HCT116 (cell line): ENCODE results near the gene PPP1R14B. TPM values are rescaled to one million over a fixed set of nuclear protein-coding genes. Genes with fewer than 3 reads are reported as not detected.

Experiments
- ATAC-seq: fragments of 200-7000 bp; cut with Tn5 transposase; 2 replicates; pipeline ENCODE4 v1.9.1; 2020; ENCODE audit warnings: mild to moderate bottlenecking, moderate library complexity
- BruUV-seq: library from RNA; stranded (reverse); fragments of 400-500 nt; replicated peaks from 2 replicates; lab custom pipeline; 2021; lab: Mats Ljungman, UMichigan
- CTCF ChIA-PET: fragments of 300-600 bp; sonication (Branson Sonifier 250); formaldehyde crosslinking; loops from one replicate; lab custom pipeline; 2021; ENCODE audit warnings: antibody characterized with exemption; lab: Charles Lee
- POLR2A ChIA-PET: fragments of 300-600, 350-600 bp; sonication (Branson Sonifier 250); formaldehyde crosslinking; loops from one replicate; lab custom pipeline; 2021; ENCODE audit warnings: antibody characterized with exemption; lab: Charles Lee
- RAD21 ChIA-PET, 2 experiments: fragments of 300-600 bp; sonication (Branson Sonifier 250); formaldehyde crosslinking; loops; one replicate each; lab custom pipeline; 2023; ENCODE audit warnings: low total read pairs in 2 of 2; ENCODE audit not compliant: uncharacterized antibody in 2 of 2, unreplicated experiment in 2 of 2, low non-redundant PET in 1 of 2; lab: Charles Lee
- DNase-seq: peaks from one replicate; pipeline ENCODE4 v3.0.0-alpha.2; 2010; ENCODE audit warnings: low read depth, low spot score
- H2AFZ ChIP-seq: fragments of 200-600 bp; shearing (Covaris generic), sonication (generic); 2 replicates; pipeline ENCODE4 v1.6.1; 2017; ENCODE audit warnings: low read depth, mixed run types, mixed read lengths, antibody characterized with exemption, low read length; ENCODE audit not compliant: poor library complexity, severe bottlenecking
- H3K27ac ChIP-seq: 2 replicates; pipeline ENCODE4 v1.5.1; 2012; ENCODE audit warnings: low read depth, low read length
- H3K27me3 ChIP-seq: fragments of 200-600 bp; sonication (generic); 2 replicates; pipeline ENCODE4 v1.6.1; 2016; ENCODE audit warnings: mixed run types, low read length, mixed read lengths; ENCODE audit not compliant: insufficient read depth
- H3K36me3 ChIP-seq, 2 experiments: fragments of 200-500 bp in 1 of 2; fragments of 200-600 bp in 1 of 2; sonication (Bioruptor generic) in 1 of 2; sonication (generic) in 1 of 2; 2 replicates each; pipeline versions ENCODE4 v1.5.1 to v1.6.1; 2014 to 2016; ENCODE audit warnings: low read length in 2 of 2, inconsistent platforms in 1 of 2, mixed read lengths in 1 of 2, mixed run types in 1 of 2; ENCODE audit not compliant: insufficient read depth in 2 of 2, control insufficient read depth in 1 of 2
- H3K4me1 ChIP-seq, 2 experiments: fragments of 200-600 bp in 1 of 2; sonication (generic) in 1 of 2; 2 replicates each; pipeline versions ENCODE4 v1.5.1 to v1.6.1; 2012 to 2017; ENCODE audit warnings: low read length in 2 of 2, inconsistent platforms in 1 of 2, mild to moderate bottlenecking in 1 of 2, mixed read lengths in 1 of 2, mixed run types in 1 of 2, moderate library complexity in 1 of 2; ENCODE audit not compliant: insufficient read depth in 2 of 2, control insufficient read depth in 1 of 2
- H3K4me2 ChIP-seq: fragments of 200-600 bp; sonication (generic); 2 replicates; pipeline ENCODE4 v1.6.1; 2017; ENCODE audit warnings: mixed run types, low read length, mixed read lengths
- H3K4me3 ChIP-seq, 2 experiments: fragments of 200-600 bp in 1 of 2; sonication (generic) in 1 of 2; replicated peaks in 1 of 2; 2 replicates each; pipeline ENCODE4 v1.5.1; 2011 to 2016; ENCODE audit warnings: low read length in 2 of 2, control low read depth in 1 of 2, low read depth in 1 of 2, mild to moderate bottlenecking in 1 of 2, mixed read lengths in 1 of 2, mixed run types in 1 of 2
- H3K79me2 ChIP-seq: fragments of 200-600 bp; sonication (generic); 2 replicates; pipeline ENCODE4 v1.6.1; 2017; ENCODE audit warnings: mild to moderate bottlenecking, mixed run types, low read length, moderate library complexity, mixed read lengths; ENCODE audit not compliant: insufficient read depth
- H3K9ac ChIP-seq: fragments of 200-600 bp; sonication (generic); 2 replicates; pipeline ENCODE4 v1.6.1; 2016; ENCODE audit warnings: low read length, mixed read lengths
- H3K9me2 ChIP-seq: fragments of 200-600 bp; sonication (generic), shearing (Covaris generic); 2 replicates; pipeline ENCODE4 v1.6.1; 2017; ENCODE audit warnings: mixed run types, mild to moderate bottlenecking, moderate library complexity; ENCODE audit not compliant: insufficient read depth
- H3K9me3 ChIP-seq, 2 experiments: fragments of 200-500 bp in 1 of 2; fragments of 200-600 bp in 1 of 2; sonication (Bioruptor generic) in 1 of 2; sonication (generic) in 1 of 2; 2 replicates each; pipeline ENCODE4 v1.6.1; 2014 to 2017; ENCODE audit warnings: low read length in 2 of 2, mixed read lengths in 2 of 2, inconsistent platforms in 1 of 2, low read depth in 1 of 2, mild to moderate bottlenecking in 1 of 2, mixed run types in 1 of 2, moderate library complexity in 1 of 2; ENCODE audit not compliant: control insufficient read depth in 1 of 2, insufficient read depth in 1 of 2
- H4K20me1 ChIP-seq: fragments of 200-600 bp; sonication (generic), shearing (Covaris generic); 2 replicates; pipeline ENCODE4 v1.6.1; 2017; ENCODE audit warnings: mixed run types, mild to moderate bottlenecking, moderate library complexity; ENCODE audit not compliant: insufficient read depth
- CBX3 ChIP-seq: IDR thresholded peaks from 2 replicates; pipeline ENCODE4 v1.6.1; 2012; ENCODE audit warnings: low read depth
- EZH2phosphoT487 ChIP-seq: fragments of 200-600 bp; IDR thresholded peaks from 2 replicates; pipeline ENCODE4 v1.6.1; 2018; ENCODE audit warnings: antibody characterized with exemption, borderline replicate concordance
- FOSL1 ChIP-seq: IDR thresholded peaks from 2 replicates; pipeline ENCODE4 v1.6.1; 2012; ENCODE audit warnings: low read depth
- JUND ChIP-seq: IDR thresholded peaks from 2 replicates; pipeline ENCODE4 v1.6.1; 2012
- POLR2A ChIP-seq: IDR thresholded peaks from 2 replicates; pipeline ENCODE4 v1.7.0; 2011; ENCODE audit warnings: borderline replicate concordance; ENCODE audit not compliant: insufficient read depth, insufficient read length; ENCODE audit errors: extremely low read depth
- RAD21 ChIP-seq: IDR thresholded peaks from 2 replicates; pipeline ENCODE4 v1.6.1; 2012; ENCODE audit warnings: low read depth, mild to moderate bottlenecking
- TCF7L2 ChIP-seq: IDR thresholded peaks from 2 replicates; pipeline ENCODE4 v1.7.0; 2011; ENCODE audit warnings: borderline replicate concordance, inconsistent platforms; ENCODE audit not compliant: insufficient read depth, insufficient read length; ENCODE audit errors: extremely low read depth
- YY1 ChIP-seq: IDR thresholded peaks from 2 replicates; pipeline ENCODE4 v1.6.1; 2011; ENCODE audit warnings: low read length, low read depth, moderate library complexity, mild to moderate bottlenecking; ENCODE audit not compliant: insufficient replicate concordance; ENCODE audit errors: extremely low read depth
- ZBTB33 ChIP-seq: IDR thresholded peaks from 2 replicates; pipeline ENCODE4 v1.6.1; 2011; ENCODE audit warnings: mild to moderate bottlenecking, low read length, moderate library complexity; ENCODE audit not compliant: insufficient replicate concordance; ENCODE audit errors: extremely low read depth
- intact Hi-C: fragments of 100-400 bp; cut with micrococcal nuclease; formaldehyde crosslinking; loops from 2 replicates; pipeline ENCODE4 v1.10.0; 2022
- total RNA-seq: library from RNA; stranded (reverse); gene quantifications from one replicate; pipeline ENCODE4 v1.2.1, GENCODE V29; 2021; ENCODE audit not compliant: unreplicated experiment
- TF ChIP-seq, protein P1 (sequence below): IDR thresholded peaks from 2 replicates; pipeline ENCODE4 v1.6.1; 2012; ENCODE audit warnings: low read depth

PPP1R14B gene
- total RNA-seq, 1 experiment from 2014 or later: 332 TPM

DNA sequence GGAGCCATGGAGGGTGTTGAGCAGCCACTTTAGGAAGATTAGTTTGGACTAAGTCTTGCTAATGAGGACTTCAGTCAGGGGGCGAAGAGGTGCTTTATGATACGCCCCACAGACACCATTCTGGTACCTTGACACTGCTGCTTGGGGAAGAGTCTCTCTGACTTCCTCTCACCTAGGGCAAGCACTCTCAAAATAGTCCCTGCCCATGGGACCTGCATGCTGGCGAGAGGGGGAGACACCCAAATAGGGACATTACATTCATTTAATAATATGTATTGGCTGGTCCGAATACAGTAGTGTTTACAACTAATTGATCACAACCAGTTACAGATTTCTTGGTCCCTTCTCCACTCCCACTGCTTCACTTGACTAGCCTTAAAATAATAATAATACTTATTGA lies 49.0 kb upstream of the PPP1R14B start:
- H3K79me2 ChIP-seq: no peaks in the 10 kb centered on the region
- no peak overlapping the region for H3K4me2 ChIP-seq
- POLR2A ChIA-PET: no interaction called here
- TF ChIP-seq CBX3: no peak
- no peak for TF ChIP-seq ZBTB33
- TF ChIP-seq FOSL1: no peak
- TF ChIP-seq YY1: no peak
- no peak for TF ChIP-seq RAD21
- TF ChIP-seq, protein P1, sequence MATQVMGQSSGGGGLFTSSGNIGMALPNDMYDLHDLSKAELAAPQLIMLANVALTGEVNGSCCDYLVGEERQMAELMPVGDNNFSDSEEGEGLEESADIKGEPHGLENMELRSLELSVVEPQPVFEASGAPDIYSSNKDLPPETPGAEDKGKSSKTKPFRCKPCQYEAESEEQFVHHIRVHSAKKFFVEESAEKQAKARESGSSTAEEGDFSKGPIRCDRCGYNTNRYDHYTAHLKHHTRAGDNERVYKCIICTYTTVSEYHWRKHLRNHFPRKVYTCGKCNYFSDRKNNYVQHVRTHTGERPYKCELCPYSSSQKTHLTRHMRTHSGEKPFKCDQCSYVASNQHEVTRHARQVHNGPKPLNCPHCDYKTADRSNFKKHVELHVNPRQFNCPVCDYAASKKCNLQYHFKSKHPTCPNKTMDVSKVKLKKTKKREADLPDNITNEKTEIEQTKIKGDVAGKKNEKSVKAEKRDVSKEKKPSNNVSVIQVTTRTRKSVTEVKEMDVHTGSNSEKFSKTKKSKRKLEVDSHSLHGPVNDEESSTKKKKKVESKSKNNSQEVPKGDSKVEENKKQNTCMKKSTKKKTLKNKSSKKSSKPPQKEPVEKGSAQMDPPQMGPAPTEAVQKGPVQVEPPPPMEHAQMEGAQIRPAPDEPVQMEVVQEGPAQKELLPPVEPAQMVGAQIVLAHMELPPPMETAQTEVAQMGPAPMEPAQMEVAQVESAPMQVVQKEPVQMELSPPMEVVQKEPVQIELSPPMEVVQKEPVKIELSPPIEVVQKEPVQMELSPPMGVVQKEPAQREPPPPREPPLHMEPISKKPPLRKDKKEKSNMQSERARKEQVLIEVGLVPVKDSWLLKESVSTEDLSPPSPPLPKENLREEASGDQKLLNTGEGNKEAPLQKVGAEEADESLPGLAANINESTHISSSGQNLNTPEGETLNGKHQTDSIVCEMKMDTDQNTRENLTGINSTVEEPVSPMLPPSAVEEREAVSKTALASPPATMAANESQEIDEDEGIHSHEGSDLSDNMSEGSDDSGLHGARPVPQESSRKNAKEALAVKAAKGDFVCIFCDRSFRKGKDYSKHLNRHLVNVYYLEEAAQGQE: no peak
- no peak for TF ChIP-seq JUND
- TF ChIP-seq TCF7L2: no peak
- TF ChIP-seq POLR2A: no peak
- TF ChIP-seq EZH2phosphoT487: no peak
- no peaks in the 10 kb centered on the region for H3K36me3 ChIP-seq
- CTCF ChIA-PET: interaction anchor here (0.7 to 1.1 kb wide), 2 partner anchors 9 to 11 kb away, joined by 3 read pairs; no protein-coding TSS in a partner anchor
- DNase-seq: no peak
- no peak overlapping the region for H3K9ac ChIP-seq
- no peak overlapping the region for H3K27ac ChIP-seq
- no peak overlapping the region for H3K4me3 ChIP-seq
- peaks cover 0 to 13% of the 10 kb centered on the region in 2 experiments; a peak in 2 of 4 replicates for H3K4me1 ChIP-seq
- no peak for ATAC-seq
- RAD21 ChIA-PET: no interaction called here
- H4K20me1 ChIP-seq: no peaks in the 10 kb centered on the region
- H3K9me2 ChIP-seq: no peaks in the 10 kb centered on the region
- no TSS peak for BruUV-seq
- H3K9me3 ChIP-seq: no peaks in the 10 kb centered on the region
- H3K27me3 ChIP-seq: no peaks in the 10 kb centered on the region
- no peak overlapping the region for H2AFZ ChIP-seq
- intact Hi-C loops: no loop called here
